Measurements from ENCODE around the gene PTRH1.

Gene PTRH1

DNA sequence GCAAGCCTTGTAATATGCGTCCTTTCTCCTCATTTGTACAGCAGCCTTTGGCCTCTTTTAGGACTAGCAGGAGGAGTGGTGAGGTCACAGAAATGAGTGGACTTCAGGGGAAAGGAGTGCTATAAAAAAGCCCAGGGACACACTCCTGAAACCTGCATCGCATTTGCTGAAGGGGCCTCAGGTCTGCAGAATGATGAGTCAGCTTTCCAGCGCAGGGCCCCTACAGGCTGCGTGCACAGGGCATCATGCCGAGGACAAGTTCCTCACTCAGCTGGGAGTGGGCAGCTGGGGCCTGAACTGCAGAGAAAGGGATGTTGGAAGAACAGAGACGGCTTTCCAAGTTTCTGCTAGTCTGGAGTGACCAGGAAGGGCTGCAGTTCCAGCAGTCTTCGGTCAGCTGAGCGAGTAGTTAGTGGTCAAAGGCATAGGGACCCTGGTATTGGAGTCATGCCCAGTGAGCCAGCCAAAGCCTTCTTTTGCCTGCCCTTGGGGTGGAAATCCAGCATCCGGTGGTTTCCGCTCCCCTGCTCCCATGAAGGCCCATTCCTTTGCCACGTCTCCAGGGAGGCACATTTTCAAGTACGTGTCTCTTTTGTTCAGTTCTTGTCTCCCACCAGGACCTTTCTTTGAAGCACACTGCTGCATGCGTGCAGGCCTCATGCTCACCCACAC is 26.0 kb downstream of the PTRH1 start:
- TF ChIP-seq CTCF (IDR thresholded peaks at IDR 0.05; ENCODE audit: insufficient read depth, low read depth, low read length, missing control alignments): no peak
- no peak overlapping the region for H3K4me3 ChIP-seq (ENCODE audit: low read depth, low read length)
- DNase-seq (ENCODE audit: low read depth): no peak

DNA sequence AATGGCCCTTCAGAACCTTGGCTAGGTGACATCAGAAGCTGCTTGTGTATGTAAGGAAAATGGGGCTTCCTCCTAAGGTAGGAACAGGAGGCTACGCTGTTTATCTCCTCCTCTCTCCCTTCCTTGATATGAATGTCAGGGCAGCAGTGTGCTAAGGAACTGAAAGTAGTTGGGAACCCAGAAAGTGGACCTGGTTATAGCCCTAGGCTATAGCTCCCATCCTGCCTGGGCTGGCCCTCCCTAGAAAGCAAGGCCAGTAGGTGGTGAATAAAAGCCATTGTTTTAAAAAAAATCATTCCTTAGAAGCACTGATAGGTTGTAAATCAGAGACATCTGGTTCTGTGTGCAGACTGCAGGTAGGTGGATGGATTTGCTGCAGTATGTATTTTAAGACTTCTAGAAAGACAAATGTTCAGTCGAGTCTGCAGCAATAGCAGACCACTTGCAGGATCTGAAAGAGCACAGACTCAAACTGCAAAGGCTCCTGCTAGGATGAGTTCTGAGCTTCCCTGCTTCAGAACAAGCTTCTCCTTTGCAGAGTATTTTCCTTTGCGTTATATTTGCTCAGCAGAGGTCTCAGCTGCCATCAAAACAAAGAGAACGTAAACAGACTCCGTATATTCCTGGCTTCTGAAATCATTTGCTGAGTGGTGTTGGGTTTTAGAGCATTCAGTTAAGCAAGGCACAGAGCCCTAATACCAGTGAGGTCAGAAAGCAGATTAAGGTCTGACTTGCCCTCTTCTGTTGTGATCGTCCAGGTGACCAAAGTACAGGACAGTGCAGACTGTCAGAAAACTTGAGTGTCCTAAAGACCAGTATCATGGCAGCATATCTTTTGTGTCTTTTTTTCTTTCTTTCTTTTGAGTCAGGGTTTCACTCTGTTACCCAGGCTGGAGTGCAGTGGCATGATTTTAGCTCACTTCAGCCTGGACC is 28.7 kb downstream of the PTRH1 start:
- no peak overlapping the region for H3K4me3 ChIP-seq (ENCODE audit: low read depth, low read length)
- no peak for DNase-seq (ENCODE audit: low read depth)
- TF ChIP-seq CTCF (IDR thresholded peaks at IDR 0.05; ENCODE audit: insufficient read depth, low read depth, low read length, missing control alignments): no peak

GRCh38 chr9:127684576-127684975 is 30.9 kb downstream of the PTRH1 start:
- no peak for TF ChIP-seq CTCF (IDR thresholded peaks at IDR 0.05; ENCODE audit: insufficient read depth, low read depth, low read length, missing control alignments)
- H3K4me3 ChIP-seq (ENCODE audit: low read depth, low read length): no peak overlapping the region
- no peak for DNase-seq (ENCODE audit: low read depth)

DNA sequence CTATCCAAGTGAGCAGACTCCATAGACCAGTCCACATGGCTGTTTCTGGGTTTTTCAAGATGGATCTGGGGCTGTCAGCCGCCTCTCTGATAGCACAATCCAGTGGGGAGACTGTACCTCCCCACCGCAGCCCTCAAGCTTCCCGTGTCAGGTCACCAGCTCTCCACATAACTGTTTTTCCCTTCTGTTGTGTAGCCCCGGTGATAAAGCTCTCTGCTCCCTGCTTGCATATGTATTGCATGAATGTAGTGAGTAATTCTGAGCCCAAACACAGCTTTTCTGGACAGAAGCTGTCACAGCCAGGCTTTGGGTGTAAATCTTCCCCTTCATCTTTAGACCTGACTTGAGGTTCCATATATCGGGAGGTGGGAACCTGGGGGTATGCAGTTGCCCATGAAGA is 31.7 kb downstream of the PTRH1 start:
- no peak for TF ChIP-seq CTCF (IDR thresholded peaks at IDR 0.05; ENCODE audit: insufficient read depth, low read depth, low read length, missing control alignments)
- H3K4me3 ChIP-seq (ENCODE audit: low read depth, low read length): no peak overlapping the region
- DNase-seq (ENCODE audit: low read depth): no peak

GRCh38 chr9:127682351-127683136 is 32.9 kb downstream of the PTRH1 start:
- DNase-seq (ENCODE audit: low read depth): no peak
- no peak for TF ChIP-seq CTCF (IDR thresholded peaks at IDR 0.05; ENCODE audit: insufficient read depth, low read depth, low read length, missing control alignments)
- H3K4me3 ChIP-seq (ENCODE audit: low read depth, low read length): no peak overlapping the region

- H3K4me3 ChIP-seq (ENCODE audit: low read depth, low read length): no peak overlapping the region
- TF ChIP-seq CTCF (IDR thresholded peaks at IDR 0.05; ENCODE audit: insufficient read depth, low read depth, low read length, missing control alignments): no peak
- no peak for DNase-seq (ENCODE audit: low read depth)
These were observed 34.6 kb downstream of the PTRH1 start for GRCh38 chr9:127680846-127681245.

Measured in GM12865 (cell line).